Kidney (tissue), 14 donors: ENCODE measurements around the gene NRP1. TPM values are rescaled to one million over a fixed set of nuclear protein-coding genes. Genes with fewer than 3 reads are reported as not detected.

Source experiments
- DNase-seq, 5 donors: peaks; one replicate each; pipeline ENCODE4 v3.0.0-alpha.2; 2013 to 2020
- FAIRE-seq: peaks from 2 replicates; lab custom pipeline; 2012; peaks lifted over from hg19 to GRCh38; lab: Jason Lieb, UNC
- H3K27ac ChIP-seq, 2 donors: one replicate each; pipeline ENCODE4 v1.7.0; 2013; ENCODE audit warnings: low read depth in 2 of 2, low read length in 2 of 2, inconsistent platforms in 1 of 2
- H3K27me3 ChIP-seq: one replicate; pipeline ENCODE4 v1.7.1; 2013; ENCODE audit warnings: low read length, inconsistent platforms; ENCODE audit not compliant: control insufficient read depth, insufficient read depth
- H3K36me3 ChIP-seq, 3 donors: one replicate each; pipeline versions ENCODE4 v1.7.0 to v1.7.1; 2013; ENCODE audit warnings: low read length in 3 of 3, control low read depth in 1 of 3, inconsistent platforms in 1 of 3; ENCODE audit not compliant: insufficient read depth in 3 of 3, control insufficient read depth in 2 of 3
- H3K4me1 ChIP-seq, 3 donors: one replicate each; pipeline versions ENCODE4 v1.7.0 to v1.7.1; 2013; ENCODE audit warnings: low read length in 3 of 3, inconsistent platforms in 1 of 3, low read depth in 1 of 3; ENCODE audit not compliant: control insufficient read depth in 2 of 3, insufficient read depth in 2 of 3
- H3K4me3 ChIP-seq, 3 donors: one replicate each; pipeline versions ENCODE4 v1.7.0 to v1.8.1; 2013; ENCODE audit warnings: low read length in 3 of 3, control low read depth in 1 of 3, inconsistent platforms in 1 of 3
- H3K9ac ChIP-seq, 3 donors: one replicate each; pipeline versions ENCODE4 v1.7.0 to v1.7.1; 2013; ENCODE audit warnings: low read length in 3 of 3, control low read depth in 1 of 3, inconsistent platforms in 1 of 3
- H3K9me3 ChIP-seq, 3 donors: one replicate each; pipeline versions ENCODE4 v1.7.0 to v1.7.1; 2013; ENCODE audit warnings: low read length in 3 of 3, control low read depth in 1 of 3, inconsistent platforms in 1 of 3; ENCODE audit not compliant: control insufficient read depth in 2 of 3, insufficient read depth in 1 of 3
- CTCF ChIP-seq: IDR thresholded peaks from 3 replicates; pipeline ENCODE4 v1.5.1; 2012; ENCODE audit warnings: mild to moderate bottlenecking, moderate library complexity, borderline replicate concordance; ENCODE audit not compliant: insufficient read depth; ENCODE audit errors: extremely low read depth
- intact Hi-C: fragments of 100-400 bp; cut with DNase I; formaldehyde crosslinking; loops from one replicate; pipeline ENCODE4 v1.11.1; 2022
- polyA plus RNA-seq: library from polyadenylated mRNA; stranded (reverse); fragments of 350-450 nt; fragmentation: Illumina TruSeq; extraction: RNeasy Lipid Tissue Mini Kit (QIAGEN cat#74804); gene quantifications from one replicate; pipeline ENCODE4 v1.2.3, GENCODE V29; 2014; ENCODE audit warnings: low read depth, low replicate concordance; ENCODE audit not compliant: insufficient read depth
- total RNA-seq: library from RNA; stranded (reverse); fragmentation: NEBNext Ultra II Directional; extraction: Animal tissue kit (Norgen Biotek cat#: 25700); gene quantifications from one replicate; pipeline ENCODE4 v1.2.1, GENCODE V29; 2021
- donor health status: control.
- donor health status: control.
- donor health status: control.
- donor health status: control.
- donor health status: control.
- donor health status: DM: yes; HTN: yes; CAD: no.
- donor health status: Normal renal cell carcinoma (clear cell type).

Gene NRP1
- total and polyA plus RNA-seq, 2 donors from 2014 or later = 40.5 to 243 TPM

GRCh38 chr10:33237736-33238624 is 96.5 kb downstream of the NRP1 start:
- H3K9ac ChIP-seq = no peak overlapping the region
- FAIRE-seq (no peak), DNase-seq (no peak)
- peaks cover 5 to 19% (median 9%) of the 10 kb centered on the region in 3 donors for H3K4me1 ChIP-seq
- intact Hi-C loops = no loop called here
- H3K36me3 ChIP-seq = peaks cover 0 to 13% (median 5%) of the 10 kb centered on the region in 3 donors
- no peak for TF ChIP-seq CTCF
- H3K9me3 ChIP-seq = no peaks in the 10 kb centered on the region
- no peak overlapping the region for H3K4me3 ChIP-seq
- no peak overlapping the region for H3K27ac ChIP-seq
- no peaks in the 10 kb centered on the region for H3K27me3 ChIP-seq

DNA sequence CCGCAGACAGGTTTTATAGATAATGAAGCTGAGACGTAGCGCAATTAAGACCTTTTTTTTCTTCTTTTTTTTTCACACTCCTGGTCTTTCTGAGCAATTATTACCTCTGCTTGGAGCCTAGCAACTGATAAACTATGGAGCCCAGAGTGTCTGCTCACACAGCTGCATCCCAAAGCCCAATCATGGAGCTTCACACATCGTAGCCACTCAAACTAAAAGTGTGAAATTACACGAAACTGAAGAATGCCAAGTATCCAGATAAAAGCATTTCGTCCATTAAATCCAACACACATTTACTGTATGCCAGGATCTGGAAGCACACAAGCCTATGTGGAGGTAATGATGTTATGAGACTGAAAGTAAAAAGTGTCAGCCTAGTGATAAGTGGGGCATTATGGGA is 97.6 kb downstream of the NRP1 start:
- Histone ChIP-seq H3K9me3 (no peaks in the 10 kb centered on the region), H3K27ac (no peak overlapping the region)

DNA sequence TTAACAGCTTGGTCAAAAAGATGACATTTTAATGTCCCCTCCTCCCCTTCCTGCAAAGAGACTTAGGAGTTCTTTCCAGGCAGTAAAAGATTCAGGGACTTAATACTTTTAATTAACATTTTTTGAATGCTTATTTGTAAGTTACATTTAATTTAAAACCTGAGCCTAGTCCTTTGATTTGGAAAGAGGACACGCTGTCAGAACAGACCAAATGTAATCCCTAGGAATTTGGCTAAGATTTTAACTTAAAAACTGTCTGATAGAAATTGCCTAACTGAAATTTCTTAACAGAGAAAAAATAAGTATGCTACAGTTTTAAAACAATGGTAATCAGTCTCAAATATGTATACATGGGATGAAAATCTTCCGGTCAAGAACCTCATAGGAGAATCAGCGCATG is 98.5 kb downstream of the NRP1 start:
- H3K9ac ChIP-seq = no peak overlapping the region
- peak in 2 of 5 donors; percentile 33 to 45 for DNase-seq
- no peak for FAIRE-seq

More for the DNA sequence above, 97.6 kb downstream of the NRP1 start:
- intact Hi-C loops = no loop called here
- Histone ChIP-seq H3K27me3 (no peaks in the 10 kb centered on the region), H3K36me3 (peaks cover 0 to 13% (median 5%) of the 10 kb centered on the region in 3 donors), H3K9ac (no peak overlapping the region), H3K4me3 (no peak overlapping the region), H3K4me1 (peaks cover 5 to 19% (median 9%) of the 10 kb centered on the region in 3 donors)
- FAIRE-seq (no peak), DNase-seq (no peak)
- TF ChIP-seq CTCF = no peak

More for the DNA sequence above, 98.5 kb downstream of the NRP1 start:
- Histone ChIP-seq H3K4me1 (peaks cover 5 to 14% (median 9%) of the 10 kb centered on the region in 3 donors), H3K27ac (no peak overlapping the region), H3K9me3 (no peaks in the 10 kb centered on the region), H3K4me3 (no peak overlapping the region), H3K36me3 (peaks cover 0 to 13% (median 5%) of the 10 kb centered on the region in 3 donors), H3K27me3 (no peaks in the 10 kb centered on the region)
- TF ChIP-seq CTCF = no peak
- intact Hi-C loops = no loop called here
